Measurements from ENCODE around the gene NDUFS7. TPM values are rescaled to one million over a fixed set of nuclear protein-coding genes. Genes with fewer than 3 reads are reported as not detected.

The NDUFS7 gene
- total and polyA plus RNA-seq, 12 donors = 4.7 to 286 (median 148) TPM

DNA sequence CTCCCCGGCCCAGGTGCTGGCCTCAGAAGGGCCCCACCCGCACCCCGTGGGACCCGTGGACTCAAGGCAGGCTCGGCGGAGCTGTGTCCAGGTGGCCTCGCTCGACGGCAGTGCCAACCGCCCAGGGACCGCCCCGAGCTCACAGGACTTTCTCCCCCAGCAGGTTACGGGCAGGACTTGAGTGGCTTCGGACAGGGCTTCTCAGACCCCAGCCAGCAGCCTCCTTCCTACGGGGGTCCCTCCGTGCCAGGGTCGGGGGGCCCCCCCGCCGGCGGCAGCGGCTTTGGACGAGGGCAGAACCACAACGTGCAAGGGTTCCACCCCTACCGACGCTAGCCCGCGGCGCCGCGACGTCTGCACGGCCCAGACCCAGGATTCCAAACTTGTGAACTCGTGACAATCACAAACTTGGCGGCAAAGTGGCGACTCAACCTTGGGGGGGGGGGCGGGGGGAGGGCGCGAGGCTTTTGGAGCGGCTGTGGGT lies 50.9 kb downstream of the NDUFS7 start:
- TF ChIP-seq, protein P1, sequence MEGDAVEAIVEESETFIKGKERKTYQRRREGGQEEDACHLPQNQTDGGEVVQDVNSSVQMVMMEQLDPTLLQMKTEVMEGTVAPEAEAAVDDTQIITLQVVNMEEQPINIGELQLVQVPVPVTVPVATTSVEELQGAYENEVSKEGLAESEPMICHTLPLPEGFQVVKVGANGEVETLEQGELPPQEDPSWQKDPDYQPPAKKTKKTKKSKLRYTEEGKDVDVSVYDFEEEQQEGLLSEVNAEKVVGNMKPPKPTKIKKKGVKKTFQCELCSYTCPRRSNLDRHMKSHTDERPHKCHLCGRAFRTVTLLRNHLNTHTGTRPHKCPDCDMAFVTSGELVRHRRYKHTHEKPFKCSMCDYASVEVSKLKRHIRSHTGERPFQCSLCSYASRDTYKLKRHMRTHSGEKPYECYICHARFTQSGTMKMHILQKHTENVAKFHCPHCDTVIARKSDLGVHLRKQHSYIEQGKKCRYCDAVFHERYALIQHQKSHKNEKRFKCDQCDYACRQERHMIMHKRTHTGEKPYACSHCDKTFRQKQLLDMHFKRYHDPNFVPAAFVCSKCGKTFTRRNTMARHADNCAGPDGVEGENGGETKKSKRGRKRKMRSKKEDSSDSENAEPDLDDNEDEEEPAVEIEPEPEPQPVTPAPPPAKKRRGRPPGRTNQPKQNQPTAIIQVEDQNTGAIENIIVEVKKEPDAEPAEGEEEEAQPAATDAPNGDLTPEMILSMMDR (IDR thresholded peaks at IDR 0.05) = no peak
- TF ChIP-seq POLR2A (IDR thresholded peaks at IDR 0.05) = no peak
- Histone ChIP-seq H3K27ac (no peak overlapping the region), H3K9me3 (replicated peaks in 1 of 3) (no peaks in the 10 kb centered on the region), H3K27me3 (no peaks in the 10 kb centered on the region), H3K4me3 (no peak overlapping the region), H3K4me1 (replicated peaks in 1 of 2) (peaks cover 7 to 10% of the 10 kb centered on the region in 2 donors), H3K36me3 (replicated peaks in 1 of 2) (peaks cover 0 to 62% of the 10 kb centered on the region in 2 donors)
- no peak for DNase-seq
- WGBS, 4 donors = 75 to 86% (median 81%) methylated on average over 14 to 39 of the region's 39 CpGs
- intact Hi-C loops (cut with DNase I) = loop anchor here in 1 of 2 donors (10.0 kb wide), 1 partner anchor 160 kb away; the partner anchor contains the start of gene FAM174C

DNA sequence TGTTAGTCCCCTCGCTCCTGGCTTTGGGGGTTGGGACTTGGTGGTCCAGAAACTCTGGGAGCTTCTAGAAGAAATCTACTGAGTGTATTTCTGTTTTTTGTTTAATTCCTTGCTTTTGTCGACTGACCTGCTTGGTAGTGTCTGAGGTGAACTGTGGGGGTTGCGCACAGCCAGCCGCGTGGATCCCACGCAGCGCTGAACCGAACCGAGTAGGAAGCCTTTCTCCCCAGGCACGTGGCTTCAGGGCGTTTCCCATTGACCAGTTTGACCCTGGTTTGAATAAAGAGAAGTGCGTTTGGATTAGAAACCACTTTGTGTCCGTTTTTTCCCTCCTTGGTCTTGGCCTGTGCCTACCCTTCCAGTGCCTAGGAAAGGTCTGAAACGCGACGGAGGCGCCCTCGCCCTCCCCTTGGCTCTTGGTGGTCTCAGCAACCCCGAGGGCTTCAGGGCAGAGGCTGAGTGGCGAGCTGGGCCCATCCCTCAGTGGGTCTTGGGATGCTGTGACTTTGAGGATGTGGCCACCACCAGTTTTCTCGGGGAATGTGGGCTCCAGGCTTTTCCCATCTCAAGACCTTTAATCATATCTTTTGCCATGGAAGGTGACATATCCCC lies 51.8 kb downstream of the NDUFS7 start:
- TF ChIP-seq, protein P1 (IDR thresholded peaks at IDR 0.05) = no peak
- TF ChIP-seq POLR2A (IDR thresholded peaks at IDR 0.05) = no peak
- no peak overlapping the region for H3K27ac ChIP-seq
- no peak for DNase-seq
- H3K27me3 ChIP-seq = no peaks in the 10 kb centered on the region
- intact Hi-C loops (cut with DNase I) = loop anchor here in 1 of 2 donors (10.0 kb wide), 1 partner anchor 161 kb away; the partner anchor contains the start of gene FAM174C
- no peaks in the 10 kb centered on the region for H3K9me3 ChIP-seq (replicated peaks in 1 of 3)
- H3K36me3 ChIP-seq (replicated peaks in 1 of 2) = peaks cover 0 to 62% of the 10 kb centered on the region in 2 donors
- H3K4me3 ChIP-seq = no peak overlapping the region
- 85 to 89% (median 88%) methylated on average over 17 to 21 of the region's 21 CpGs for WGBS, 4 donors
- H3K4me1 ChIP-seq (replicated peaks in 1 of 2) = peaks cover 9 to 14% of the 10 kb centered on the region in 2 donors

GRCh38 chr19:1437609-1438008 lies 53.9 kb downstream of the NDUFS7 start:
- Histone ChIP-seq H3K4me3 (peak overlapping the region in 1 of 4 donors; percentile 81), H3K27ac (peak overlapping the region in 4 of 5 donors; percentile 2 to 94 (median 71)), H3K27me3 (no peaks in the 10 kb centered on the region), H3K36me3 (replicated peaks in 1 of 2) (peaks cover 0 to 61% of the 10 kb centered on the region in 2 donors), H3K4me1 (replicated peaks in 1 of 2) (peaks cover 9 to 19% of the 10 kb centered on the region in 2 donors), H3K9me3 (replicated peaks in 1 of 3) (no peaks in the 10 kb centered on the region)
- WGBS, 4 donors = 23 to 39% (median 32%) methylated on average over 8 of the region's 8 CpGs
- intact Hi-C loops (cut with DNase I) = loop anchor here in 1 of 2 donors (10.0 kb wide), 1 partner anchor 163 kb away; the partner anchor contains the start of gene FAM174C
- DNase-seq = no peak
- TF ChIP-seq, protein P1 (IDR thresholded peaks at IDR 0.05) = no peak
- TF ChIP-seq POLR2A (IDR thresholded peaks at IDR 0.05) = no peak

GRCh38 chr19:1438035-1438932 lies 54.6 kb downstream of the NDUFS7 start, which contains the start of gene RPS15:
TSS of gene RPS15 (plus strand) at chr19:1438396. CDS start at chr19:1438426, 30 bp downstream.
- Histone ChIP-seq H3K27ac (peak within 1 kb of the TSS; percentile 64 to 94 (median 83)), H3K4me3 (peak within 1 kb of the TSS; percentile 5 to 95 (median 84)), H3K9me3 (replicated peaks in 1 of 3) (no peaks in the 10 kb centered on the region), H3K4me1 (replicated peaks in 1 of 2) (peaks cover 9 to 19% of the 10 kb centered on the region in 2 donors), H3K27me3 (no peaks in the 10 kb centered on the region), H3K36me3 (replicated peaks in 1 of 2) (peaks cover 0 to 58% of the 10 kb centered on the region in 2 donors)
- peak; percentile 93 to 97 (median 95) for DNase-seq
- intact Hi-C loops (cut with DNase I) = loop anchor here in 1 of 2 donors (10.0 kb wide), 1 partner anchor 163 kb away; the partner anchor contains the start of gene FAM174C
- WGBS, 4 donors = 1 to 2% (median 2%) methylated on average over 36 to 100 of the region's 100 CpGs
- TF ChIP-seq POLR2A (IDR thresholded peaks at IDR 0.05) = peak; percentile 89 to 93
- TF ChIP-seq, protein P1 (IDR thresholded peaks at IDR 0.05) = peak; percentile 70 to 96 (median 89)
